ENCODE measurements around the gene ASTN2.

GRCh38 chr9:117290856-117291622, 123.8 kb downstream of the ASTN2 start:
- TF ChIP-seq CTCF (IDR thresholded peaks at IDR 0.05) (no peak), POLR2A (IDR thresholded peaks at IDR 0.05) (no peak), POLR2AphosphoS5 (IDR thresholded peaks at IDR 0.05) (no peak)
